ENCODE results near the gene MXD3.

MXD3 gene

DNA sequence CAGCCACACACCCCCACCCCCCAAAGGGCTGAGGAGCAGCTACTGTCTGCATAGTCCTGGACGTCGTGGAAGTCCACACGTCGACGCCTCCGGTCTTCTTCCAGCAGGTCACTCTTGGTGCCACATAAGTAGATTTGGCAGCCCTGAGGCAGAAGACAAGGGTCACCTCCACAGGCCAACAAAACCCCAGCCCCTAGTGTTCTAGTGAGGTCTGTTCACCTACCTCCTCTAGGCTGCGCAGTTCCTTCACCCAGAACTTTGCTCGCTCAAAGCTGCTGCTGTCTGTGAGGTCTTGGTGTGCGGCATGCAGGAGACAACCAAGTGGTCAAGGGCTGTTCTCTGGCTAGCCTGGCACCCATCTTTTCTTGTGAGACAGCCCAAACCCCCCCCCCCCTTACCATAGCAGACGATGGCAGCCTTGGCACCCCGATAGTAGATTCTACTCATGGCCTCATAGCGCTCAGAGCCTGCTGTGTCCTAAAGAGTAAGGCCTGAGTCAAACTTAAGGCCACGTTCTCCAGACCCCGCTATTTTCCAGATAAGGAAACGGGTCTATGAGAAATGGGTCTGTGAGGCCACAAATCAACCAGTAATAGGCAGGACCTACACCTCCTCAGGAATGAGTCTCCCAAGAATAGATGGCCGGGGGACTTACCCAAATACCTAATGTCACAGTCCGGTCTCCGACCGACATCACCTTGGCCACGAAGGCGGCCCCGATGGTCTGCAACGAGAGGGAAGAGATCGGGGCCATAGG is 9.2 kb downstream of the MXD3 start:
- DNase-seq, result no peak

DNA sequence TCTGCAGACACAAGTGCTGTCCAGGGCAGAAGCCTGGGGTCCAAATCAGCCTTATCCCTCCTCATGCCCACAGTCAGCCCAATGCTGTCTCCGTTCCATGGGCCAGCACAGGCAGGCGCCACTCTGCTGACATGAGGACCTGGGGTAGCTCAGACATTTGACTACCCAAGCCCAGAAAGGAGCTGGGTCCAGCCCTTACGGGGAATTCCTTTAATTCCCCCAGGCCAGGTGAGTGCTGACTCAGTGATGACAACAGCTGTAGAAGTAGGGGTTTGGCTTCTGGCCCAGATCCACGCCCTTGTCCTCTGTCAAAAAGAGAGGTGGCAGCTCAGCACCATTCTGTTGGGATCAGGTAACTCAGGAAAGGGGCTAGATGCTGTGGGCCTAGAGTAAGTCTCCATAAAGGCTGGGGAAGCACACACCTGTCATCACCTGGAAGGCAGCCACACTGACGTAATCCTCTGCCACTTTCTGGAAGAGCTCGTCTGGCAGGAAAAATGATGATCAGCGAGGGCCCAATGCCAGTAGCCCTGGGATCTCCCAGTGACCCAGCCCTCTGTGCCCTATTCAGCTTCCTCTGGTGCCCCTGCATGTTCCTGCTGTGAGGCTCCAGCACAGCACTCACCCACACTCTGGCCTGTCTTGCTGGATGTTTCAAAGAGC is 10.1 kb downstream of the MXD3 start:
- DNase-seq, result no peak

DNA sequence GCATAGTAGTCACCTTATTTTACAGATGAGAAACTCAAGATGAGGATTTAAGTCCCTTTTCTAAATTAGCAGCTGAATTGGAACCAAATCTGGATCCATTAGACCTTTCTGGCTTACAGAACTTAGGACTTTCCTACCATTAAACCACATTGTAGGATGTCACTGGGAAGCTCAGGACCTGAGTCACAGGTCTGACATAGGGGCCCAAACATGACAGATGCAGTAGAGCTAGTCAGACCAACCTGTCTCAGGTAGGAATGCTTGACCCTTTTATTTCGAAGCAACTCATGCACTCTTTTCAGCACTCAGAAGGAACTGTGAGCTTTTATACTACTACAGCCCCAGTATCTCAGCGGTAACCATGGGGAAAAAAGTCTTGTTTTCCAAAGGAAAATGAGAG is 10.7 kb downstream of the MXD3 start:
- no peak for DNase-seq

DNA sequence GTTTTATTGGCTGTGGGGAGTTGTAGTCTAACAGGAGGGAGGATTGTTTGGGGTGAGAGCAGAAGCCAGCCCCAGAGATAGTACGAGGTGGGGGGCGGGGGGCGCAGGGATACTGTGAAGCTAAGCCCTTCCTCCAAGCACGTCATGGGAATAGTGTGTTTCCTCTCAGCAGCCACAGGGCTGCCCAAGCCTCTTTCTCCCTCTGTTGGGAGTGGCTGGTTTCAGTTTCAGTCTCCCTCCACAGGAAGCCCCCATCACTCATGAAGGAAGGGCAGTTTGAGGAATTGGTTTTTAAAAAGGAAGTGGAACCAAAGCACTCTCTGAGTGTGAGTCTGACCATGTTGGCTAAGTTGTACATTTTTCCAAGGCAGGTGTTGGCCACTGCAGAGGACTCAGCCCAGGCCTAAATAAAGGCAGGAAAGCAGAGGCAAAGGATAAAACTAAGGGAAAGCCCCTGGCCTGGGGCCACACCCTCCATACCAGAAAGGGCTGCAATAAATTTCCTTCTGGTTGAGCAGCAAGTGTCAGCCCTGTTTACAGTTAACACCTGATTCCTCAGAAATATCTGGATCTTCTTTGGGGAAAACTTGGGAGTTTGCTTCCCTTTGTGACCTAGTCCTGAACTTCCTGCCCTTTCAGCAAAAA is 11.3 kb downstream of the MXD3 start:
- DNase-seq, result peak; percentile 97

DNA sequence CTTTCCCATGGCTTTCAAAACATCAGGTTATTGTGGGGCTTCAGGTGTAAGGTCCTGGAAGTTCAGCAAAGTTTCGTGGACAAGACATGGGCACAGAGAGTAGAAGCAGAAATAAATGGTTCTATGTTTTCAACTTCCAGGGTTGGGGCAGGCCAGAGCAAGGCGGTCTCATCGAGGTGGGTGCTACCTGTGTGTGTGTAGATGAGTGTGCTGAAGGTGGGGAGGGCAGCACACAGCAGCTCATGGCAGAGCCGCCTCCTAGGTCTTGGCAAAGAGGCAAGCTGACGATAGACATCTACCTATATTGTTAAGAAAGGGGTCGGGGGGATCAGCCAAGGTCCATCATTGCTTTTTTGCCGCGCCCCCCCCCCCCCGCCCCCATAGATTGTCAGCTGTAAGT is 12.0 kb downstream of the MXD3 start:
- DNase-seq, result no peak

DNA sequence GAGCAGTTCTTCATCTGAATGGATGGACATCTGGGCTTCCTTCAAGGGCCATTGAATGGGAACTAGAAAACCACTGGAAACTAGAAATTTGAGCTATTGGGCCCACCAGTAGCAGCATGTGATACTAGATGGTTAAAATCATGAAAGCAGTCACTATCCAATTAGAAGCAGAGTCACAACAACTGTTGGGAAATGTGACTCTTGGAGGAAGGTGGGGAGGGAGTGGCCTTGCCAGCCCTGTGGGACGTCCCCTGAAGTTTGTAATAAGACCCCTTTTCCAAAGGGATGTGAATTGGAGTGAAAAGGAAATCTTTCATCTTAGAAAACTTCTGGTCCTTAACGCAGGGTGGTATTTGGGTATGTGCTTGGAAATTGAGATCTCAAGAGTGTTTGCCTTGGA is 13.8 kb downstream of the MXD3 start:
- peak; percentile 15 for DNase-seq

DNA sequence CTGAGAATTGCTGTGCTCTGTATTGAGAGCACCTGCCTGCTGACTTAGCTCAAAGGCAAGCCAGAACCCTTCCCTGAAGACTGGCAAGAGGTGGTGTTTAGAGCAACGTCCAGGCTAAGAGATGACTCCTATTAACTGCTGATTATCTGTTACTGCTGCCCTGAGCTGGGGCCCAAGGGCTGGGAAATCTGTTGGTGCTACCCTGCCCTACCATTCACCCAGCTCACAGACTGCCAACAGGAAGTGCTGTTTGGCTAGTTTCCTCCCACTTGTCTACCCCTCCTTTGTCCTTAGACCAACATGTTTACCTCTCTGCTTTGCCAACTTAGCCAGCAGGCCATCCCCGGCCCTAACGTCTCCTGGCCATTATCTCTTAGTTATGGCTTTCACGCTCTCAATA is 15.1 kb downstream of the MXD3 start:
- DNase-seq, result no peak

DNA sequence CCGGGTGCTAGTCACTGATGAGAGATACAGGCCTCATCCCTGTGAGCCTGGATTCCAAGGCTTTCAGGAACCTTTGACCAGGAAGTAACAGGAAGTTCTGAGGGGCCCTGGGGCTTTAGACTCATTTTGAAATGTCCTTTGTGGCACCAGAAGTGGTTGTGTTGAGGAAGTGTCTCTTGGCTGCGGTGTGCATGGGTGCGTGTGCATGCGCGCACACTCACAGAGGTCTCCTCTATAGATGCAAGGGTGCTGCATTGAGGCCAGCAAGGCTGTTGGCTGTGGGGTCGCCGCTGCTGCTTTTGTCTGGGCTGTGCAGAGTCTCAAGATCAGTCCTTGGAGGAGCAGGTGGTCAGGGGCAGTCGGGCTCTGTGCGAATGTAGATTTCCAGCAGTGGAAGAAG is 15.8 kb downstream of the MXD3 start:
- DNase-seq, result peak; percentile 88

DNA sequence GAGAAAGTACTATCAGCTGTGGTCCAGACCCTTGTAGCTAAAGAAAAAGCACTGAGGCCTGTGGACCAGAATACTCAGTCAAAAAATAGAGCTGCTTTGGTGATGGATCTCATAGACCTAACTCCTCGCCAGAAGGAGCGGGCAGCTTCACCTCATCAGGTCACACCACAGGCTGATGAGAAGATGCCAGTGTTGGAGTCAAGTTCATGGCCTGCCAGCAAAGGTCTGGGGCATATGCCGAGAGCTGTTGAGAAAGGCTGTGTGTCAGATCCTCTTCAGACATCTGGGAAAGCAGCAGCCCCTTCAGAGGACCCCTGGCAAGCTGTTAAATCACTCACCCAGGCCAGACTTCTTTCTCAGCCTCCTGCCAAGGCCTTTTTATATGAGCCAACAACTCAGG is 17.1 kb downstream of the MXD3 start:
- DNase-seq, result no peak

DNA sequence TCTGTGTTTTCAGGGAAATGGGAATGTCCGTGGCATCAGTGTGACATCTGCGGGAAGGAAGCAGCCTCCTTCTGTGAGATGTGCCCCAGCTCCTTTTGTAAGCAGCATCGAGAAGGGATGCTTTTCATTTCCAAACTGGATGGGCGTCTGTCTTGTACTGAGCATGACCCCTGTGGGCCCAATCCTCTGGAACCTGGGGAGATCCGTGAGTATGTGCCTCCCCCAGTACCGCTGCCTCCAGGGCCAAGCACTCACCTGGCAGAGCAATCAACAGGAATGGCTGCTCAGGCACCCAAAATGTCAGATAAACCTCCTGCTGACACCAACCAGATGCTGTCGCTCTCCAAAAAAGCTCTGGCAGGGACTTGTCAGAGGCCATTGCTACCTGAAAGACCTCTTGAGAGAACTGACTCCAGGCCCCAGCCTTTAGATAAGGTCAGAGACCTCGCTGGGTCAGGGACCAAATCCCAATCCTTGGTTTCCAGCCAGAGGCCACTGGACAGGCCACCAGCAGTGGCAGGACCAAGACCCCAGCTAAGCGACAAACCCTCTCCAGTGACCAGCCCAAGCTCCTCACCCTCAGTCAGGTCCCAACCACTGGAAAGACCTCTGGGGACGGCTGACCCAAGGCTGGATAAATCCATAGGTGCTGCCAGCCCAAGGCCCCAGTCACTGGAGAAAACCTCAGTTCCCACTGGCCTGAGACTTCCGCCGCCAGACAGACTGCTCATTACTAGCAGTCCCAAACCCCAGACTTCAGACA is 17.7 kb downstream of the MXD3 start:
- no peak for DNase-seq

DNA sequence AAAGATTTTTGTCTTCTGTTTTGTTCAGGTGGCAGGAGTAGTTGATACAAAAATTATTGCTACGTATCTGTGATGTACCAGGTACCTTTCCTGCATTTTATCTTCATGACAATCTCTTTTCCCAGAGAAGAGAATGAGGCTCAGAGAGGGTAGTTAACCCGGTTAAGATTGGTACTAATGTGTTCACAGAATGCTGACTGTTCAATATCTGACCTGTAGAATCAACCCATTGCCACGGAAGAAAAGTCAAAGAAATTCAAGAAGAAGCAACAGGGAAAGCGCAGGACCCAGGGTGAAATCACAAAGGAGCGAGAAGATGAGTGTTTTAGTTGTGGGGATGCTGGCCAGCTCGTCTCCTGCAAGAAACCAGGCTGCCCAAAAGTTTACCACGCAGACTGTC is 20.0 kb downstream of the MXD3 start:
- no peak for DNase-seq

DNA sequence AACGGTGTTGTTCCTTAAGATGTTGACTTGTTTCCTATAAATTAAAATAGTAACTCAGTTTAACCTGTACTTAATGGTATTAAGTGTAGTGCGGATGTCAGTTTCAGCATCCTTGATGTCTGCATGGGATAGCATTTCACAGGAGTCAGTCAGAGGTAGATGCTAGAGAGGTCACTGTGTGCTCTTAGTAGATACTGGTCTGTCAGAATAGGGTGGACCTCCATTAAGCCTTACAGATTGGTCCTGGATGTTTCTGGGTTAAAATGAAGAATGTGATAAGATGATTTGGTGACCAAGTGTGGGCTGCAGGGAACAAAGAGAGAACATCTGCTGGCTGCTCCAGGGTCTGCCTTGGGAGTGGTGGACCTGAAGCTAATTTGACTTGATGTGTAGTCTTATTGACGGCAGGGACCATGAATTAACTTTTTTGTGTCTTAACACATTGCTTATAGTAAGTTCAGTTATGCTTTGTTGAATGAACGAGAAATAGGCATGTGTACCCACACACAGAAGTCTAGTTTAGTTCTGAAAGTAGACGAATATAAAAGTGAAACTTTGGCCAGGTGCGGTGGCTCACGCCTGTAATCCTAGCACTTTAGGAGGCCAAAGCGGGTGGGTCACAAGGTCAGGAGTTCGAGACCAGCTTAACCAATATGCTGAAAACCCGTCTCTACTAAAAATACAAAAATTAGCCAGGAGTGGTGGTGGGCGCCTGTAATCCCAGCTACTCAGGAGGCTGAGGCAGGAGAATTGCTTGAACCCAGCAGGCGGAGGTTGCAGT is 20.7 kb downstream of the MXD3 start:
- peak; percentile 71 for DNase-seq

DNA sequence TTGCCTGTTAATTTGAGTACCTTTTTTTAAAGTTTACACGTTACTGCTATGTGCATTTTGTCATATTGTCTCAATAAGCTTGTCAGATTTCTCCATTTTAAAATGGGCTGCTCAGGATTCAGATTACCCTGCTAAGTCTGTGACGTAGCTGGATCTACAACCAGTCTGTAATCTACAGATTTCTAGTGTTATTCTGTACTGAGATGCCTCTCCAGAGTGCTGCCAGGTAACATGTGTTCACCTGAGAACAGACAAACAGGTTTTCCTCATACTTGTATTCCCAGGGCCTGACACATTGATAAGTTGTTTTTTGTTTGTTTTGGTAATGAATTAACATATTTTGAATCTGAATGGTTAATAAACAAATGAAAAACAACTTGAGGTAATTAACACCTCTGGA is 23.5 kb downstream of the MXD3 start:
- no peak for DNase-seq

DNA sequence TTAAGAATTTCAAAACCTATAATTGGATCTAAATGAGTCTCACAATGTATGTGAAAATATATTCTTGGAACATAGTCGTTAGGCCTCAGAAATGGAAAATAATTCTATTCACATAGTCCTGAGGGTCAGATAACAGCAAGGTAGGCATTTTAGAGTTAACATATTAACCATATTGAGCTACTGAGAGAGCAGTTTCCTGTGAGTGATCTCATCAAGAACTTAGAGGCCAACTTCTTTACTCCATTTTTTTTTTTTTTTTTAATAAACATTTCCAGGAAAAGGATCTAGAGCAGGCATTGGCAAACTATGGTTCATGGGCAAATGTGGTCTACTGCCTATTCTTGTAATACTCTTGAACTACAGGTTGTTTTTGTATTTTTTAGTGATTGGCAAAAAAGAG is 34.8 kb downstream of the MXD3 start:
- no peak for DNase-seq

DNA sequence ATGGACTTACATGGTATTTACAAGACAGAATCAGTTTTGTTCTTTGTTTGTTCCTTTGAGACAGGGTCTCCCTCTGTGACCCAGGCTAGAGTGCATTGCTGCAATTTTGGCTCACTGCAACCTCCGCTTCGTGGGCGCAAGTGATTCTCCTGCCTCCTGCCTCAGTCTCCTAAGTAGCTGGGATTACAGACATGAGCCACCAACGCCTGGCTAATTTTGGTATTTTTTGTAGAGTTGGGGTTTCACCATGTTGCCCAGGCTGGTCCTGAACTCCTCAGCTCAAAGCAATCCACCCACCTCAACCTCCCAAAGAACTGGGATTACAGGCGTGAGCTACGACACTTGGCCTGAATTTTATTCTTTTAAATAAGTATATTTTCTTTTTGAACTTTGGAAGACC is 35.8 kb downstream of the MXD3 start:
- no peak for DNase-seq

DNA sequence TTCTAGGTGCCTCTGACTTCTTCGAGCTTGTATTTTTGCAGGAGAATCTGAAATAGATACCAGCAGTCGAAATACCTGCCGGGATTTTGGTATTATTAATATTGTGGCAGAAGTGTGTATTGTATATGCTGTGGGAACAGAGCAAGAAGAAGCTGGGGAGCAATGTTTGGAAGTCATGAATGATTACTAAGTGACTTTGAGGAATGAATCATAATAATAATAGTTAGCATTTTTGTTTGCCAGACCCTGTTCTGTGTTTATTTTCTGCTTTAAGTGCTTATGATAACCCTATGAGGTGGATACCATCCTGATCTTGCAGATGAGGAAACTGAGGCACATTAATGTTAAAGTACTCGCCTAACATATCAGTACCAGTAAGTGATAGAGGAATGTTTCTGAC is 40.6 kb downstream of the MXD3 start:
- no peak for DNase-seq

DNA sequence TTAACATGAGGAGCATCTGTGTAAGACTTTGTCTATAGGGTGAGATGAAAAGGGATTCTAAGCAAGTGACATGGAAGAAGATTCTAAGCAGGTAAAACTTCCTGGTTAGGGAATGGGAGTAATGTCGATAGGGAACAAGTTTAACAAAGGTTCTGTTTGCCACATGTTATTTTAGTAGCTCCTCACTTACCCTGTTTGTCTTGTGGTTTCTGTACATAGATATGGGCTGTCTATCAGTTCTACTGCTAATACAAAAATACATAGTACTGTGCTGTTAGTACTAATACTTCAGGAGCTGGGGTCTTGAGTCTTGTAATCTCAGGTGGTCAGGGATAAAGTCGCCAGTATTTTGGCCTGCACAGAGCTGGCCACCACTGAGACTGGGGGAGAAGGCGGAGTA is 41.0 kb downstream of the MXD3 start:
- DNase-seq, result no peak

DNA sequence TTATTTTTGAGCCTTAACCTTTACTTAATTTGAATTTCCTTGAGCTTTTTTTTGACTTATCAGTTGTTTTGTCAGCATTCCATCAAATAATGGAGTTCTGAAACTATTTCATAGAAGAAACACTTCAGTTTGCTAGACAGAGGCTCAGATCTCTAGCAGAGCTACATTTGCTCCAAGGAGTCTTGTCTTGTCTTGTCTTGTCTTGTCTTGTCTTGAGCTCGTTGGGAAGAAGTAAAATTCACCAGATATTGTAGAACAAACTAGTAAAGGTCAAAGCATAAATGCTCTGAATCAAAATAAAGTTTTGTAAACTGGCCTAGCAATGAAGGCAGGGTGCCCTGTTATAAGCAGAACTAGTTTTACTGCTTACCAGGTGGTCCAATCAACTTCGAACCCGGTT is 41.7 kb downstream of the MXD3 start:
- DNase-seq, result no peak

DNA sequence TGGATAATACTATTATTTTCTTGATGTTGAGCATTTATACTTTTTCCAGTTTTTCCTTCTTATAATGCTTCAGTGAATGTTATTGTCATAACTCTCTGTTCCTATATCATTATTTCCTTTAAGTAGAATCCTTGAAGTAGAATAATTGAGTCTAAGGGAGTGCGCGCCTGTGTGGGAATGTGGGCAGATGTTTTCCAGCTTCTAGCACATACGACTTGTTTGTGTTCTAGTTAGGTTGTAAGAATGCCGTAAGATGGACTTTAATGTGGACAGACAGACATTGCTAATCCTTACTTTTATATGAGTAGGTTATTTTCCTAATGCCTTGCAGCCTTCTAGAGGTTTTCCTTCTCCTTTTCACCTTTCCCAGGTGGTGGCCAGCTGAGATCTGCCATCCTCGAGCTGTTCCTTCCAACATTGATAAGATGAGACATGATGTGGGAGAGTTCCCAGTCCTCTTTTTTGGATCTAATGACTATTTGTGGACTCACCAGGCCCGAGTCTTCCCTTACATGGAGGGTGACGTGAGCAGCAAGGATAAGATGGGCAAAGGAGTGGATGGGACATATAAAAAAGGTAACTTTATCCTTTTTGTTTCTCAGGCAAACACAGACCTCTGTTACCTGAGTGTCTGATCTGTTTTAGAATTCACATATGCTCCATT is 42.3 kb downstream of the MXD3 start:
- DNase-seq, result no peak

DNA sequence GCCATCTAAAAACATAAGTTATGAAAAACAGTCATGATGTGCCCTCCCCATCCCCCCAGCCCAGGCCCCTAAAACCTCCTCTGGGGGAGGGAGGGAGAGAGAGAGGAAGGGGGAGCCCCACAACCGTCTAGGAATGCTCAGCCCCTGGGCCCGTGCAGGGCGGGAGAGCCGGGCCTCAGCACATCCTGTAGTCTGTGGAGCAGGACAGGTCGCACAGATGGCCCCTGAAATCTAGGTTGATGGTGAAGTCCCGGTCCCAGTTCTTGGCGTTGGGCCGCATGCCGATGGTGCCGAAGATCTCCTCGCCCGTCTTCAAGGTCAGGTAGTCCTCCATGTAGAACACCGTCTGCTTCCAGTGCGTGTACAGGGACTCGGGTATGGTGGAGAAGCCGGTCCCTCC is 46.3 kb downstream of the MXD3 start:
- no peak for DNase-seq

DNA sequence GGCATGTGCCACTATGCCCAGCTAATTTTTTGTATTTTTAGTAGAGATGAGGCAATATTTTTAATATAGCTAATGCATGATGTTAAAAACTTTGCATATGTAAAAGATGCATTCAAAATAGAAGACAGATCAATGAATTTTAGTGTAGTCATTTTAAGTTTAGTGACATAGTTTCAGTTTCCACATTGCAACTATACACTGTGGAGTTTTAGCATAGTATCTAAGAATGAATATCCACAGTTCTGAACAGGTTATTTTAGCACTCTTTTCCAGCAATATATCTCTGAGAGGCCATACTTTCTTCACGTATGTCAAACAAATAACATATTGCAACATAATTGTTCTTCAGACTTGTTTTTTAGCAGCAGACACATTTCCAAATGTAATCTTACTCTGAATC is 47.5 kb downstream of the MXD3 start:
- DNase-seq, result no peak

DNA sequence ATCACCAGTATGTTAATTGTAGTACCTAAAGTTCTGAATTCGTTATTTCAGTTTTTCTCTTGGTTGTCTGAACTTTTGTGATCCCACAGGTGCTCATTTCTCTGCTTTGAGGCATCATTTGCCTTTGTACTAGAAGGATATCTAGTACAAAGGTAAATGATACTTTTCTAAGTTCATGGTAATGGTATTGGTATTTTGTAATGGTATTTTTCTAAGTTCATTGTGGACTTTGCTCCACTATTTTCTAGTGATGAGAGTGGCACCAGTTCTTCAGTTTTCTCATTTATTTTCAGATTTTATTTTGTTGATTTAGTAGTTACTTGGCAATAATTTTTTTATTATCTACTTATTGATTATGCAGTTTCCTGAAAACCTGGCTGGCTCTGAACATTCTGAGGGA is 50.2 kb downstream of the MXD3 start:
- no peak for DNase-seq
